ENCODE data around the gene MEAF6.

MEAF6 gene

DNA sequence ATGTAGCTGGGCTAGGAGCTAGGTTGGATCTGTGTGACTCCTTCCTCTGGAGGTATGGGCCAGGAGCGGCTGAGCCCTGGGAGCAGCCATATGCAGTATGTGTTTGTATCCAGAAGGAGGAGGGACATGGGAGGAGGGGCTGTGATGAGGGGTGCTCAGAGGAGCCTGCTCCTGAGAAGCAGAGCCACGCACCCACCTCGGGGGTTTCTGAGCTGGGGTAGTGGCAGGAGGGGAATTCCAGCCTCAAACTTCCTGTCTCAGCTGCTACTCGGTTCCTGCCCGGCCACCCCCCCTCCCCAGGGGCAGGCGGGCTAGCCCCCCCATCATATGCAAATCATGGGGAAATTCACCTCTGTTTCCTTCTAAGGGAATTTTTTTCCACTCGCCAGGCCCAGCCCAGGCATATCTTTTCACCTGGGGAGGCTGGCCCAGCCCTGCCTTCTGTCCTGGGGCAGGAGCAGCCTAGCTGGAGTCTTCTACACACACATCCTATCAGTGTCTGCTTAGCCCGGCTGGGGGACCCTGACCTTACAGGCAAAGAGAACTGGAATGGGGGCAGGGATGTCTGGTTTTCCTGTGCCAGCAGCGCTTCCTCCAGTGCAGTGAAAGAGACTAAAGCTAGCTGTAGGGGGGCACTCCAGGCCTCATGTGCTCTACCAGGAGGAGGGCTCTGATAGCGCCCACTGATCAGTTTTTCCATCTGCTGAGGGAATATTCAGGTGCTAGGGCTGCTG is 37.2 kb downstream of the MEAF6 start:
- peak; percentile 86 for DNase-seq (ENCODE audit: extremely low read depth, insufficient read length)
- H3K27me3 ChIP-seq (replicated peaks; ENCODE audit: control insufficient read depth, insufficient read depth, low read length): no peaks in the 10 kb centered on the region
- peaks cover 53% of the 10 kb centered on the region for H3K36me3 ChIP-seq (ENCODE audit: control insufficient read depth, insufficient read depth, low read length)
- peak overlapping the region; percentile 82 for H3K4me3 ChIP-seq (replicated peaks; ENCODE audit: low read depth, low read length)
- TF ChIP-seq, protein P1, sequence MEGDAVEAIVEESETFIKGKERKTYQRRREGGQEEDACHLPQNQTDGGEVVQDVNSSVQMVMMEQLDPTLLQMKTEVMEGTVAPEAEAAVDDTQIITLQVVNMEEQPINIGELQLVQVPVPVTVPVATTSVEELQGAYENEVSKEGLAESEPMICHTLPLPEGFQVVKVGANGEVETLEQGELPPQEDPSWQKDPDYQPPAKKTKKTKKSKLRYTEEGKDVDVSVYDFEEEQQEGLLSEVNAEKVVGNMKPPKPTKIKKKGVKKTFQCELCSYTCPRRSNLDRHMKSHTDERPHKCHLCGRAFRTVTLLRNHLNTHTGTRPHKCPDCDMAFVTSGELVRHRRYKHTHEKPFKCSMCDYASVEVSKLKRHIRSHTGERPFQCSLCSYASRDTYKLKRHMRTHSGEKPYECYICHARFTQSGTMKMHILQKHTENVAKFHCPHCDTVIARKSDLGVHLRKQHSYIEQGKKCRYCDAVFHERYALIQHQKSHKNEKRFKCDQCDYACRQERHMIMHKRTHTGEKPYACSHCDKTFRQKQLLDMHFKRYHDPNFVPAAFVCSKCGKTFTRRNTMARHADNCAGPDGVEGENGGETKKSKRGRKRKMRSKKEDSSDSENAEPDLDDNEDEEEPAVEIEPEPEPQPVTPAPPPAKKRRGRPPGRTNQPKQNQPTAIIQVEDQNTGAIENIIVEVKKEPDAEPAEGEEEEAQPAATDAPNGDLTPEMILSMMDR (IDR thresholded peaks at IDR 0.05; ENCODE audit: insufficient read depth, low read length, poor library complexity, severe bottlenecking): no peak

DNA sequence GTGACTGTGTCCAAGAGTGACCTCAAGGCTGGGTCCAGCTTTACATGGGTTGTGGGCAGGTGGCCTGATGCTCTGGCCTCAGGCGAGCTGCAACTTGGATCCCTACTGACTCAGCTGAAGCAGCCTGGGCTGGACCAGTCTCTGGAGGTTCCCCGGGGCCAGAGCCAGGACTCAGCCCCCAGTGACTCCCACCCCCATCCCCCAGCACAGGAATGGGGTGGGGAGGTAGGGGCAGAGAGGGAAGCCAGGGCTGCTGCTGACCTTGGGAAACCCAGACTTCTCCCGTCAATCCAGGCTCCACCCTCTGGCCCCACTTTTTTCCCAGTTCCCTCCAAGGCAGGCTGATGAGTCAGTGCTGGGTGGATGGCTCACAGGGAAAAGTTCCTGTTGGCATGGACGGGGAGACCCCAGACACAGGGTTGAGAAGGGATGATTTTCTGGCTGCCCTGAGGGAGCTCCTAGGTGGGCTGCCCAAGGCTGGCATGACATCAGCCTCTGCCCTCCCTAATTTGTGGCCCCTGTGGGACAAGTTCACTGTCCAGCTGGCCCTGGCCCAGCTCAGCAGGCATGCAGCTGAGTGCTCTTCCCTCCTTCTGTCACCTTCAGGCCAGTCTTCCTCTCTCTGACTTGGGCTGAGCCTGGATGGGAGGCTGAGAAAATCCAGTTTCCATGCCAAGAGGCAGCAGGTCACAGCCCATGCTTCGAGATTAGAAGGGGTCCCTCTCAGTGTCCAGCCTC is 37.9 kb downstream of the MEAF6 start:
- no peak for DNase-seq (ENCODE audit: extremely low read depth, insufficient read length)
- TF ChIP-seq, protein P1 (IDR thresholded peaks at IDR 0.05; ENCODE audit: insufficient read depth, low read length, poor library complexity, severe bottlenecking): no peak
- Histone ChIP-seq H3K36me3 (ENCODE audit: control insufficient read depth, insufficient read depth, low read length) (peaks cover 46% of the 10 kb centered on the region), H3K27me3 (replicated peaks; ENCODE audit: control insufficient read depth, insufficient read depth, low read length) (no peaks in the 10 kb centered on the region), H3K4me3 (replicated peaks; ENCODE audit: low read depth, low read length) (peak overlapping the region; percentile 82)

DNA sequence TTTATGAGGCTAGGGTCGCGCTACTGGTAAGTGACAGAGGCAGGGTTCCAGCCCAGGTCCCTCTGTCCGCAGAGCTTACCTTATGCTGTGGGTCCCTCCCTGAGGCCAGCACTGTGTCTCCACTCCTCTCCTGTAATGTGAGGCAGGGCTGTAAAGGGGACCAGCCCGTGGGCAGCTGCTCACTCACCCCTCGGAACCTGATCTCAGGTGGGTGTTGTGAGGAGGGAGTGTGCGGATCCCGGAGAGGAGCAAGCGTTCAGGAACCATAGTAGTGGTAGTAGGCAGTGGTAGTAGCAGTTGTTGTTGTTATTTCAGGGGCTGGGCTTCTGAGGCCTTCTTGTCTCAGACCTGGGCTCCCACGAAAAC is 38.5 kb downstream of the MEAF6 start:
- no peaks in the 10 kb centered on the region for H3K27me3 ChIP-seq (replicated peaks; ENCODE audit: control insufficient read depth, insufficient read depth, low read length)
- H3K4me3 ChIP-seq (replicated peaks; ENCODE audit: low read depth, low read length): peak overlapping the region; percentile 82
- peaks cover 41% of the 10 kb centered on the region for H3K36me3 ChIP-seq (ENCODE audit: control insufficient read depth, insufficient read depth, low read length)
- DNase-seq (ENCODE audit: extremely low read depth, insufficient read length): no peak
- TF ChIP-seq, protein P1 (IDR thresholded peaks at IDR 0.05; ENCODE audit: insufficient read depth, low read length, poor library complexity, severe bottlenecking): no peak

DNA sequence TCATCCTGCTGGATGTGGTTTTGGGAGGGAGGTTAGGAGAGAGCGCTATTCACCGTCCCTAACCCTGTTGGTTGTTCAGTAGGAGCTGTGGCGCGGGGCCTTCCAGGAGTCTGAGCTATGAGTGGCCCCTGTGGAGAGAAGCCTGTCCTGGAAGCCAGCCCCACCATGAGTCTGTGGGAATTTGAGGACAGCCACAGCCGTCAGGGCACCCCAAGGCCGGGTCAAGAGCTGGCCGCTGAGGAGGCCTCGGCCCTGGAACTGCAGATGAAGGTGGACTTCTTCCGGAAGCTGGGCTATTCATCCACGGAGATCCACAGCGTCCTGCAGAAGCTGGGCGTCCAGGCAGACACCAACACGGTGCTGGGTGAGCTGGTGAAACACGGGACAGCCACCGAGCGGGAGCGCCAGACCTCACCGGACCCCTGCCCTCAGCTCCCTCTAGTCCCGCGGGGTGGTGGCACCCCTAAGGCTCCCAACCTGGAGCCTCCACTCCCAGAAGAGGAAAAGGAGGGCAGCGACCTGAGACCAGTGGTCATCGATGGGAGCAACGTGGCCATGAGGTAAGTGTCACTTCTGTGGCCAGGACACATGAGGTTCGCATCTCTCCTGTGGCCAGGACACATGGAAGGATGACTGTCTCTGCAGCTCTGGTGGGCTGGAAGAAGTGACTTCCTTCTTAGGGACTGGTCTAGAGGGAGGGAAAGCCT is 39.0 kb downstream of the MEAF6 start:
- no peaks in the 10 kb centered on the region for H3K27me3 ChIP-seq (replicated peaks; ENCODE audit: control insufficient read depth, insufficient read depth, low read length)
- peak overlapping the region; percentile 82 for H3K4me3 ChIP-seq (replicated peaks; ENCODE audit: low read depth, low read length)
- peaks cover 35% of the 10 kb centered on the region for H3K36me3 ChIP-seq (ENCODE audit: control insufficient read depth, insufficient read depth, low read length)
- TF ChIP-seq, protein P1 (IDR thresholded peaks at IDR 0.05; ENCODE audit: insufficient read depth, low read length, poor library complexity, severe bottlenecking): no peak
- DNase-seq (ENCODE audit: extremely low read depth, insufficient read length): no peak

DNA sequence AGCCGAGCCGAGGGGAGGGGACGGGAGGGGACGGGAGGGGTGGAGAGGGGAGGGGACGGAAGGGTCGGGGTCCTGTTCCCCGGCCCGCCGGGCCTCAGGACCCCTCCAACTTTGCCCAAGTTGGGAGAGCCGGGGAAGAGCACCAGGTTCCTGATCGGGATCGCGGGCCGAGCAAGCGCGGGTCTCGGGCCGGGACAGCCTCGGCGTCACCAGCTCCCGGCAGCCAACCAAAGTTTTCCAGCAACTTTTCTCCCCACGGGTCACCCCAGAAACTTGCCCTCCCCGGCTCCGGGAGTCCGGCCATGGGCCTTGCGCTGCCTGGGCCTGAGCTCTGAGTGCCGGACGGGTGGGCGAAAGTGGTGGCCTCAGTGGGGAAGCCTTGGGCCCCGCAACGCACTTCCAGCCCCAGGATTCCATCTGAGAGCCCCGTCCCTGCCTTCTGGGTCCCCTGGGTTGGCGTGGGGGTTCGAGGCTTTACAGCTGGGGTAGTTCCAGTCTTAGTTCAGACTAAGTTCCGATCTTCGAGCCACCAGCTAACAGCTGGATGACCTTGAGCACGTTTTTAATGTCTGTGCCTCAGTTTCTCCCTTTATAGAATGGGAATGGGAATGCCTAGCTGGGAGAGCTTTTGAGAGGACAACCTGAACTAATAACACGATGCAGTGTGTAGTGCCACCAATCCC is 39.7 kb downstream of the MEAF6 start:
- DNase-seq (ENCODE audit: extremely low read depth, insufficient read length): no peak
- H3K4me3 ChIP-seq (replicated peaks; ENCODE audit: low read depth, low read length): peak overlapping the region; percentile 82
- H3K27me3 ChIP-seq (replicated peaks; ENCODE audit: control insufficient read depth, insufficient read depth, low read length): no peaks in the 10 kb centered on the region
- peaks cover 28% of the 10 kb centered on the region for H3K36me3 ChIP-seq (ENCODE audit: control insufficient read depth, insufficient read depth, low read length)
- TF ChIP-seq, protein P1 (IDR thresholded peaks at IDR 0.05; ENCODE audit: insufficient read depth, low read length, poor library complexity, severe bottlenecking): no peak
